ENCODE measurements around the gene MRPL52.
"Not testable (repeated sequence)": the region's sequence is repeated elsewhere in the genome, so short reads cannot be mapped to it uniquely, and the experiment has no call there.

MRPL52 gene

GRCh38 chr14:22837750-22838538, 8.3 kb downstream of the MRPL52 start:
- DNase-seq (ENCODE audit: low read depth in 1 of 2, low spot score in 1 of 2): no peak

- DNase-seq (ENCODE audit: low read depth in 1 of 2, low spot score in 1 of 2): no peak
Measured at GRCh38 chr14:22838631-22839041, 8.9 kb downstream of the MRPL52 start.

GRCh38 chr14:22839159-22839779, 9.6 kb downstream of the MRPL52 start:
- DNase-seq (ENCODE audit: low read depth in 1 of 2, low spot score in 1 of 2): no peak

GRCh38 chr14:22841311-22841710, 11.6 kb downstream of the MRPL52 start:
- DNase-seq (ENCODE audit: low read depth in 1 of 2, low spot score in 1 of 2): no peak

GRCh38 chr14:22841769-22842168, 12.1 kb downstream of the MRPL52 start:
- no peak for DNase-seq (ENCODE audit: low read depth in 1 of 2, low spot score in 1 of 2)

- no peak for DNase-seq (ENCODE audit: low read depth in 1 of 2, low spot score in 1 of 2)
Measured at GRCh38 chr14:22842211-22843122, 12.8 kb downstream of the MRPL52 start.

- DNase-seq (ENCODE audit: low read depth in 1 of 2, low spot score in 1 of 2): no peak
Measured at GRCh38 chr14:22843123-22843925, 13.6 kb downstream of the MRPL52 start.

GRCh38 chr14:22844221-22845102, 14.8 kb downstream of the MRPL52 start:
- no peak for DNase-seq (ENCODE audit: low read depth in 1 of 2, low spot score in 1 of 2)

- DNase-seq (ENCODE audit: low read depth in 1 of 2, low spot score in 1 of 2): no peak
Measured at GRCh38 chr14:22845103-22845394, 15.4 kb downstream of the MRPL52 start.

GRCh38 chr14:22845821-22846625, 16.3 kb downstream of the MRPL52 start:
- no peak for DNase-seq (ENCODE audit: low read depth in 1 of 2, low spot score in 1 of 2)

- DNase-seq (ENCODE audit: low read depth in 1 of 2, low spot score in 1 of 2): no peak
Measured at GRCh38 chr14:22846811-22847307, 17.2 kb downstream of the MRPL52 start.

GRCh38 chr14:22847661-22848341, 18.1 kb downstream of the MRPL52 start:
- no peak for DNase-seq (ENCODE audit: low read depth in 1 of 2, low spot score in 1 of 2)

- no peak for DNase-seq (ENCODE audit: low read depth in 1 of 2, low spot score in 1 of 2)
Measured at GRCh38 chr14:22848351-22849164, 18.9 kb downstream of the MRPL52 start.

- no peak for DNase-seq (ENCODE audit: low read depth in 1 of 2, low spot score in 1 of 2)
Measured at GRCh38 chr14:22849212-22849819, 19.6 kb downstream of the MRPL52 start.

- DNase-seq (ENCODE audit: low read depth in 1 of 2, low spot score in 1 of 2): no peak
Measured at GRCh38 chr14:22850944-22851764, 21.5 kb downstream of the MRPL52 start.

- DNase-seq (ENCODE audit: low read depth in 1 of 2, low spot score in 1 of 2): not testable (repeated sequence)
Measured at GRCh38 chr14:22852178-22852577, 22.5 kb downstream of the MRPL52 start.
